GM21528 (cell line): ENCODE data around the gene RINT1.
"Not testable (repeated sequence)": the region's sequence is repeated elsewhere in the genome, so short reads cannot be mapped to it uniquely, and the experiment has no call there.

Source experiments
- ATAC-seq: cut with Tn5 transposase; IDR thresholded peaks from one replicate; pipeline ENCODE4 v1.9.1; 2021; ENCODE audit warnings: mild to moderate bottlenecking, moderate library complexity; ENCODE audit not compliant: unreplicated experiment, low FRiP score

RINT1 gene

GRCh38 chr7:105596866-105597265 is 64.9 kb downstream of the RINT1 start:
- ATAC-seq: no peak

- not testable (repeated sequence) for ATAC-seq
These were observed 67.1 kb downstream of the RINT1 start for GRCh38 chr7:105599080-105599479.

GRCh38 chr7:105599551-105599950 is 67.5 kb downstream of the RINT1 start:
- ATAC-seq: no peak

- no peak for ATAC-seq
These were observed 68.9 kb downstream of the RINT1 start for GRCh38 chr7:105600720-105601550.

GRCh38 chr7:105602325-105603305 is 70.6 kb downstream of the RINT1 start:
- ATAC-seq: no peak

GRCh38 chr7:105610165-105610930 is 78.3 kb downstream of the RINT1 start:
- ATAC-seq: no peak

GRCh38 chr7:105611856-105612775 is 80.1 kb downstream of the RINT1 start:
- ATAC-seq: no peak

GRCh38 chr7:105612806-105613205 is 80.8 kb downstream of the RINT1 start:
- no peak for ATAC-seq

- ATAC-seq: no peak
These were observed 81.8 kb downstream of the RINT1 start for GRCh38 chr7:105613611-105614330.

GRCh38 chr7:105614341-105614840 is 82.4 kb downstream of the RINT1 start:
- no peak for ATAC-seq
